GM19023 (cell line): ENCODE results near the gene SNTG2.

Experiments used
- ATAC-seq: cut with Tn5 transposase; IDR thresholded peaks from one replicate; pipeline ENCODE4 v1.9.1; 2021; ENCODE audit warnings: mild to moderate bottlenecking, moderate library complexity; ENCODE audit not compliant: unreplicated experiment

The SNTG2 gene

GRCh38 chr2:1259746-1260145 is 309.1 kb downstream of the SNTG2 start:
- no peak for ATAC-seq

- ATAC-seq: no peak
Measured at GRCh38 chr2:1262609-1263008, 312.0 kb downstream of the SNTG2 start.

DNA sequence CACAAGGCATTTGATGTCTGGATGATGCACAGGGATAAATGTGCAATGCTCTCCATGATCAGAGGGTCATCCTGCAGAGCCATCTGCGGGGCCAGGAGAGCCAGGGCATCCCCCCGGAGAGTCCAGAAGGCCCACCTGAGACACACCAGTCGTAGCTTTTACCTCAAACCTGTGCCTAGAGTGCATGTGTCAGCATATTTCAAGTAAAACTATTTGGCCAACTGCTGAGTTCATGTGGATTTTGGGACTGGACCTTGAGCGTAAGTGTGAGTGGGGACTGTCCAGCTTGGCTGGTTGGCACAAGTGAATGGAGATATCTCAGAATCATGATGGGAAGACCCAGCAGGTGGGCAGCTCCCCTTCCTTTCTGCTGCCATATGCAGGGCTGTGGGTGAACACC is 314.8 kb downstream of the SNTG2 start:
- no peak for ATAC-seq

DNA sequence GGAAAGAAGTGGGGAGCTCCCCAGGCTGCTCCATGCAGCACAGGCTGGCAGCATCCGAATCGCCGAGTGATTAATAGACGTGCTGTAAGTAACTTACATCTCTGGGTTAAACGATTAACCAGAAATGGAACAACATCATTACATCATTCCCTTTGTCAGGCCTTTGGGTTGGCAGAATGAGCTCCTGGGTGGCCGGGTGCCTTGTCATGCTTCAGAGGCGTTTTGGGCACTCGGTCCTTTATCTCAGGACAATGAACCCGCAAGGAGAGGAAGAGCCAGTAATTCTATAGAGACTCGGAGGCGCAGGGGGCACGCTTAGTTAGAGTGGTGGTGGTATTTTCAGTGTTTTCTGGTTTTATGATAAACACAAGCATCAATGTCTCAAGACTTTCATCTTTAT is 315.7 kb downstream of the SNTG2 start:
- no peak for ATAC-seq

DNA sequence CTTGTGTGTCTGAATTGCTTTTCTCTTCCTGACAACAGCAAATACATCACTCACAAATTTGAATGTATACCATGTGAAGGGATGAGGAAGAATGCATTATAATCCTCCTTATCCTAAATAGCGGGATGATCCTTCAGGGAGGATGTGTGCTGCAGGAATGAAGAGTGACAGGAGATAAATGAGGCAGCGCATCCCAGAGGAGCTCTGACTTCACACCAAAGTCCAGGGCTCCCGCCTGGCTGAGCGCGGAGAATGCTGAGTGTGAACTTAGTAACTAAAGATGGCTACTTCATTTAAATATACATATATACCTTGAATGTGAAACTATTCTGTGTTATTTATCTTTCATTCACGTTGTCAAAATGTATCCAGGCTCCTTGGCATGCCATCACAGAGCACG is 317.4 kb downstream of the SNTG2 start:
- ATAC-seq: no peak

- ATAC-seq: no peak
Measured at GRCh38 chr2:1269812-1270211, 319.2 kb downstream of the SNTG2 start.

DNA sequence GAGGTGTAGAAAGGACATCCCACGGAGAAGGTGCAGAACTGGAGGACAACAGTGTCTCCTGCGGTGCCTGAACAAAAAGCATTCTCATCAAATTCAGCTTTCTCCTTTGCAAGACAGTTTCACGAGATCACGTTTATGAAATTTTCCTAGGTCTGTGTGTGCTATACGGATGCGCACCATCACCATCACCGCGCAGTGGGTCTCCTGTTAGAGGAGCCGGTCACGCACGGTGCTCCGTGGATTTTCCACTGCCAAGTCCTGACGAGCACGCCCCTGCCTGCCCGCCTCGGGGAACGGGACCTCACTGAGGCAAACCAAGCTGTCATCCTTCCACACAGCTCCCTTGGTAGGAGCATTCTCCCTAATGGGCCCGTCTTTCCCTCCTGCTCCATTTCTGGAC is 322.2 kb downstream of the SNTG2 start:
- ATAC-seq: no peak

DNA sequence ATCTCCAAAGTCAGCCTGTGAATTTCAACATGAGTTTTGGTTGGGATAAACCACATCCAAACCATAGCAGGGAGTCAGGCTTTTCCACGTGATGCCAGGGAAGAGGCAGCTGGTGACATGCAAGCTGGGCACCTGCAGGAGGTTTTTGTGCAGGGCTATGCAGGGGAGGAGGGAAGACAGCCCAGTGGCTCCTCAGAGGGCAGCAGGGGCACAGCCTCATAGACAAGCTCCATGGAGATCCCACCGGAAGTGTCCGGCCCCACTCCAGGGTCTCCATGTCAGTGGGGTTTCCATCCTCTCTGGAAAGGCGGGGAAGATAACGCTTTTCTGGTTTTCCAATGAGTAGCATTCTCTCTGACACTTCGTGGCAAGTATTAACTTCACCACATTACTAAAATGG is 327.0 kb downstream of the SNTG2 start:
- no peak for ATAC-seq

DNA sequence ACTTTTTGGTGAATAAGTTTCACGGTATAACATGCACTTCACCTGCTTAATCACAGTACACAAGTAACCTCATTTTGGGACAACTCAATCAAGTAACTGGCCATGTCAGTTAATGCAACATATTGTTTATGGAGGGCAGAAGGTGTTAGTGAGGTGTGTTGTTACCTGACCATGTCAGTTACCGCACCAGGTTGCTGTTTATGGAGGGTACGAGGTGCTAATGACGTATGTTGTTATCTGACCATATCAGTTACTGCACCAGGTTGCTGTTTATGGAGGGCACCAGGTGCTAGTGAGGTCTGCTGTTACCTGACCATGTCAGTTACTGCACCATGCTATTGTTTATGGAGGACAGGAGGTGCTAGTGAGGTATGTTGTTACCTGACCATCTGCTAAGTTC is 327.5 kb downstream of the SNTG2 start:
- ATAC-seq: no peak

- ATAC-seq: no peak
Measured at GRCh38 chr2:1278861-1279260, 328.2 kb downstream of the SNTG2 start.

GRCh38 chr2:1282552-1282951 is 331.9 kb downstream of the SNTG2 start:
- no peak for ATAC-seq

GRCh38 chr2:1283020-1283801 is 332.6 kb downstream of the SNTG2 start:
- ATAC-seq: no peak

DNA sequence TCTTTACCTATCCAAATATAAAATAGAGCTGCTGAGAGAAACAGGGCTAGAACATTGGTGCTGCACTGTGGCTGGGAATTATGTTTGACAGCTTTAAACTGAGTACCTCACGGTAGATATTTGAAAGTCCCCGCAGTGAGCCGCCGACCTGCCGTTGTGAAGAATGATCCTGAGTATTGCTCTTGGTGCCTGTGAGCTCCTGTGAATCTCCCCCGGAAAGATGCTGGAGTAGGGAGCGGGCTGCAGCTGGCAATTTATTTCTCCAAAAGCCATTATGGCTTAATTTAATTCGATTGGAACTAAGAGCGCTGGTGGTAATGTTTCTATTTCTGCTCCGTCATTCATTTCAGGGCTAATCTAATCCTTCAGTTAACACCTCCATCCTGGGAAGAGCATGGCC is 333.2 kb downstream of the SNTG2 start:
- ATAC-seq: no peak

DNA sequence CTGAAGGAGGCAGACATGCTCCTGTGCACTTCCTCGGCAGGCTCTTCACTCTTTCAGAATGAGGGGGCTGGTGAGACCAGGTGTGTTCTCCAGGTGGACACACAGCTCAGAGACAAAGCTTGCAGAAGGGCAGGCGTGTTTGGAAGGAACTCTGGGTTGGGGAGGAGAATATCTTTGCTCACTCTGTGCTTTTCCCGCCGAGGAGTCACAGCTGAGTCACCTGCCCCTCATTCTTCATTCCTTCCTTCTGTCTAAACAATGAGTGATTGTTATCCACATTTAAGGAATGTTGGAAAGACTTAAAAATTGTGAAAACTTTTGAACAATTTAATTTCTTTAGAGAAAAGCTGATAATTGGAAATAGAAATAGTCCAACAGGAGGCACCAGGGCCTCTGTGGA is 336.3 kb downstream of the SNTG2 start:
- ATAC-seq: no peak

DNA sequence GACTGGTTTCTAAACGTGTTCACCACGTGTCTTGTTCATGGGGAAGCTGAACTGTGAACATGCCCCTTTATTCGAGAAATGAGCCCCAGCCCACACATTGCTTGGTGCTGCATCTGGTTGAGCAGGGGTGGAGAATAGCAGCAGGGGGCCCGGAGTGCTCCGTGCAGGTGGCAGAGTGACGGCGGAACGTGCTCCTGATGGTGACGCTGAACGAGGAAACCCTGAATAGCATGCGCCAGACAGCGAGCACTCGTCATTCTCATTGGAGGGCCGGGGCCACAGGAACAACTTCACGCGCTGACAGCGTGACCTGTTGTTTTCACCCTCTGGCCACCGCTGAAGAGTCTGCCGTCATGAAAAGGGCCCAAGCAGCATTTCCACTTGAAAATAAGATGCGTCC is 336.8 kb downstream of the SNTG2 start:
- ATAC-seq: no peak

- no peak for ATAC-seq
Measured at GRCh38 chr2:1294900-1295299, 344.3 kb downstream of the SNTG2 start.

GRCh38 chr2:1295740-1296139 is 345.1 kb downstream of the SNTG2 start:
- no peak for ATAC-seq

DNA sequence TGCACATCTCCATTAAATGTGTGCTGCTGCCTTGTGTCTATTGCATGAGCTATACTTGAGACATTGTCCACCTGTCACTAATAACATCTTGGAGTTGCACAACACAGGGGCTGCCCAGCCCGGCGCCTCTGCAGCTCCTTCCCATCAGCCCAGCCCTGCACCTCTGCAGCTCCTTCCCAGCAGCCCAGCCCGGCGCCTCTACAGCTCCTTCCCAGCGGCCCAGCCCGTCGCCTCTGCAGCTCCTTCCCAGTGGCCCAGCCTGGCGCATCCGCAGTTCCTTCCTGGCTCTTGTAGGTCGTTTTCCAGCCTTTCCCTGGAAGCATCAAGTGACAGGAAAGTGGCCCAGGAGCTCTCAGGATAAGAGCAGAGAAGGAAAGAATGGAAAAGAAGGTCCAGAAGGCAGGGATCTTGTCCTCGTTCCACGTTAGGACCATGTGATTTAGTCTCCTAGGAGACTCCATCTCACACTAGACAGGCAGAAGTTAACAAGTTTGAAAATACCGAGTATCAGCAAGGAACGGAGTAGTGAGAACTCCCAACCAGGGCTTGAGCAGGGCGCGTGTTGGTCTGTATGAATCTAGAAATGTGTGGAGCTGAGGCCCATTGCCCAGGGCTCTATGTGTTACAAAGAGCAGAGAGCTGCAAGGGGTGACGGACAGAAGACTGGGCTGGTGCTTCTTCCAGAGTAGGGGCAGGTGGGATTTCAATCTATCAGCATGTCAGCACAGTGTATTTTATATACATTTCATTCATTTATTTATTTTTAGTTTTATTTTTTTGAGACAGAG is 346.9 kb downstream of the SNTG2 start:
- ATAC-seq: no peak

DNA sequence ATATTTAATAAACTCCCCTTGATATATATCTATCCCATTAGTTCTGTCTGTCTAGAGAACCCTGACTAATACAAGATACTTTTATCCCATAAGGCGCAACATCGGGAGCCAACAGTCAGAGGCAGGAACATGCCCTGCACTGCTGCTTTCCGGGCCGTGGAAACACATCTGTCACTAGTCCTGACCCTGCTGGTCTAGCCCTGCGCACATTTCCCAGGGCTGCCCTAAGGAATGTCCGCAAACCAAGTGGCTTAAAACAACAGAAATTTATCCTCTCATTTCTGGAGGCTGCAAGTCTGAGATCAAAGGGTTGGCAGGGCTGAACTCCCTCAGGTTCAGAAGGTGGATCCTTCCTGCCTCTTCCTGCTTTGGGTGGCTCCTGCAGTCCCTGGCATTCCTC is 348.4 kb downstream of the SNTG2 start:
- ATAC-seq: no peak

DNA sequence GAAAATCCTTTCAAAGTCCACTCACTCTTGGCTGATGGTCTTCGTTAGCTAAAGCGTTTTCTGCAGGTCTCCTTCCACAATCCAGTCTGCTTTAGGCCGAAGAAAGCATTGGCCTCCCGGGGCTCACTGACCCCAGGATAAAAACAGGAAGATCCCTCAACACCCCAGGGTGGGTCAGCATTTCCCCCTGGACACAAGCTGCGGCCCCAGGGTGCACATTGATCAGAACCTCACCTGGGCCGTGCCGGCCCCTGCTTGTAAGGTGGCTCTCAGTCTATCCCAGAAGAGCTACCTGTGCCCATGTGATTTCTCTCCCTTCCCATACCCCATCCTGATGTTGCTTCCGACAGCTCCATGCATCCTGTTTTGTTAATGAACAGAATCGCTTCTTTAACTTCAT is 349.6 kb downstream of the SNTG2 start:
- ATAC-seq: no peak

GRCh38 chr2:1301056-1301455 is 350.4 kb downstream of the SNTG2 start:
- no peak for ATAC-seq

GRCh38 chr2:1305342-1306013 is 354.8 kb downstream of the SNTG2 start:
- no peak for ATAC-seq
